ENCODE results near the gene AGTPBP1.

The AGTPBP1 gene

DNA sequence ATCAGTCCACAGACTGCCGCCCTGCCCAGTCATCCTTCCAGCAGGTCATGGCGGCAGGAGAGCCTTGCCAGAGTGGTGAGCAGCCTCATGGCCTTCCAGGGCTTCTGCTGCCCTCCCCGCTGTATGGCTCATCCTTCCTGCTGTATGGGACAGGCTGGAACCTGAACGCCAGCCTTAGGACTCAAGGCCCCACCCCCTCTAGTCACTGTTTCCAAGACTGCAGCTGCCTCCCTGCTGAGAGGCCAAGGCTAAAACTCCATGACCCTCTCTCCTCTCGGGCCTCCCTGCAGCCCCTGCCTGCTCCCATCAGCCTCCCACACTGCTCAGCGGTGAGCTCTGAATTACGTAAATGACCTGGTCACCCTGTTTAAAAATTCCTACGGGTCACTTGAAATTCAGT lies 227.5 kb downstream of the AGTPBP1 start:
- in situ Hi-C loops (cut with MboI; ENCODE audit: low pct_unique_long_range_greater_than_20kb, low sequenced_read_pairs, unreplicated experiment), result no loop called here
- TF ChIP-seq CTCF (IDR thresholded peaks at IDR 0.05; ENCODE audit: extremely low read depth, insufficient read depth, missing control alignments), result no peak
- DNase-seq (ENCODE audit: low spot score), result no peak

GRCh38 chr9:85511746-85512145 lies 230.0 kb downstream of the AGTPBP1 start:
- DNase-seq (ENCODE audit: low spot score), result no peak
- in situ Hi-C loops (cut with MboI; ENCODE audit: low pct_unique_long_range_greater_than_20kb, low sequenced_read_pairs, unreplicated experiment), result no loop called here
- no peak for TF ChIP-seq CTCF (IDR thresholded peaks at IDR 0.05; ENCODE audit: extremely low read depth, insufficient read depth, missing control alignments)

GRCh38 chr9:85510830-85511504 lies 230.8 kb downstream of the AGTPBP1 start:
- in situ Hi-C loops (cut with MboI; ENCODE audit: low pct_unique_long_range_greater_than_20kb, low sequenced_read_pairs, unreplicated experiment), result no loop called here
- no peak for DNase-seq (ENCODE audit: low spot score)
- no peak for TF ChIP-seq CTCF (IDR thresholded peaks at IDR 0.05; ENCODE audit: extremely low read depth, insufficient read depth, missing control alignments)

GRCh38 chr9:85508616-85509015 lies 233.1 kb downstream of the AGTPBP1 start:
- TF ChIP-seq CTCF (IDR thresholded peaks at IDR 0.05; ENCODE audit: extremely low read depth, insufficient read depth, missing control alignments), result no peak
- DNase-seq (ENCODE audit: low spot score), result no peak
- in situ Hi-C loops (cut with MboI; ENCODE audit: low pct_unique_long_range_greater_than_20kb, low sequenced_read_pairs, unreplicated experiment), result no loop called here

DNA sequence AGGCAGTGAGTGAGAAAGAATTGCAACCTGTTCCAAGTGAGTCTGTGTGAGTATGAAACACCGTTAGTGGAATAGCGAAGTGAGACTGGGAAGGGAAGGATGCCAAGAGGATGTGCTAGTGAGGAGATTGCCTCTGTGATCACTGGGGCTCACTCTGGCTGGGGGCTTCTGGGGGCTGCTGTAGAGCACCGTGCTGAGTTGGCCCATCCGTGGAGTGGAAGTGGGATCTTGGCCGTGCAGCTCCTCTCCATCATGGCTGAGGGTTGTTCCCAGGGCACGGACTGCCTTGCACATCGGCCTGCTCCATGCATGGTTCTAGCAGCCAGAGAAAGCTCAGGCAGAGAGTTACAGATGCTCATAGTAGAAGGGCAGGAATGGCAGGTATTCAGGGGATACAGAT lies 236.1 kb downstream of the AGTPBP1 start:
- in situ Hi-C loops (cut with MboI; ENCODE audit: low pct_unique_long_range_greater_than_20kb, low sequenced_read_pairs, unreplicated experiment), result no loop called here
- no peak for DNase-seq (ENCODE audit: low spot score)
- TF ChIP-seq CTCF (IDR thresholded peaks at IDR 0.05; ENCODE audit: extremely low read depth, insufficient read depth, missing control alignments), result no peak

GRCh38 chr9:85502815-85503655 lies 238.7 kb downstream of the AGTPBP1 start:
- DNase-seq (ENCODE audit: low spot score), result no peak
- in situ Hi-C loops (cut with MboI; ENCODE audit: low pct_unique_long_range_greater_than_20kb, low sequenced_read_pairs, unreplicated experiment), result no loop called here
- no peak for TF ChIP-seq CTCF (IDR thresholded peaks at IDR 0.05; ENCODE audit: extremely low read depth, insufficient read depth, missing control alignments)
